Mesendoderm (in vitro differentiated cells): ENCODE data around the gene N4BP2L2.

Experiments used
- DNase-seq: peaks from one replicate; pipeline ENCODE4 v3.0.0; 2013
- H2AK5ac ChIP-seq: 2 replicates; pipeline ENCODE4 v1.6.1; 2013; ENCODE audit warnings: low read length, inconsistent platforms
- H2BK120ac ChIP-seq: 2 replicates; pipeline ENCODE4 v1.6.1; 2013; ENCODE audit warnings: low read depth, mild to moderate bottlenecking, low read length, moderate library complexity, mixed read lengths
- H2BK15ac ChIP-seq: replicated peaks from 2 replicates; pipeline ENCODE4 v1.6.1; 2013; ENCODE audit warnings: low read depth, mild to moderate bottlenecking, moderate library complexity
- H2BK5ac ChIP-seq: 2 replicates; pipeline ENCODE4 v1.6.1; 2013; ENCODE audit warnings: low read length, inconsistent platforms
- H3K18ac ChIP-seq: 2 replicates; pipeline ENCODE4 v1.6.1; 2013; ENCODE audit warnings: mild to moderate bottlenecking, low read length, mixed read lengths
- H3K23ac ChIP-seq: one replicate; pipeline ENCODE4 v1.6.1; 2013; ENCODE audit warnings: low read length
- H3K27ac ChIP-seq: 2 replicates; pipeline ENCODE4 v1.5.1; 2013; ENCODE audit warnings: low read depth, mild to moderate bottlenecking, inconsistent platforms, low read length, moderate library complexity
- H3K27me3 ChIP-seq: 2 replicates; pipeline ENCODE4 v1.6.1; 2013; ENCODE audit warnings: low read length, control low read depth, mild to moderate bottlenecking, inconsistent platforms; ENCODE audit not compliant: insufficient read depth, poor library complexity
- H3K36me3 ChIP-seq: 2 replicates; pipeline ENCODE4 v1.6.1; 2013; ENCODE audit warnings: low read length, inconsistent platforms; ENCODE audit not compliant: control insufficient read depth, insufficient read depth
- H3K4ac ChIP-seq: one replicate; pipeline ENCODE4 v1.6.1; 2013; ENCODE audit warnings: low read depth, mild to moderate bottlenecking, low read length, moderate library complexity
- H3K4me1 ChIP-seq: 2 replicates; pipeline ENCODE4 v1.6.1; 2013; ENCODE audit warnings: low read depth, low read length, inconsistent platforms; ENCODE audit not compliant: control insufficient read depth
- H3K4me2 ChIP-seq: 2 replicates; pipeline ENCODE4 v1.6.1; 2013; ENCODE audit warnings: low read length
- H3K4me3 ChIP-seq: 2 replicates; pipeline ENCODE4 v1.5.1; 2013; ENCODE audit warnings: mild to moderate bottlenecking, low read length
- H3K56ac ChIP-seq: one replicate; pipeline ENCODE4 v1.6.1; 2013; ENCODE audit warnings: low read length
- H3K79me1 ChIP-seq: 2 replicates; pipeline ENCODE4 v1.6.1; 2013; ENCODE audit warnings: low read length, inconsistent platforms
- H3K79me2 ChIP-seq: 2 replicates; pipeline ENCODE4 v1.6.1; 2013; ENCODE audit warnings: mild to moderate bottlenecking, low read length; ENCODE audit not compliant: control insufficient read depth, insufficient read depth
- H3K9ac ChIP-seq: 2 replicates; pipeline ENCODE4 v1.6.1; 2013; ENCODE audit warnings: low read length, inconsistent platforms
- H4K5ac ChIP-seq: one replicate; pipeline ENCODE4 v1.6.1; 2013; ENCODE audit warnings: low read length
- H4K8ac ChIP-seq: one replicate; pipeline ENCODE4 v1.6.1; 2013; ENCODE audit warnings: low read depth, mild to moderate bottlenecking, control low read depth, low read length, moderate library complexity
- WGBS: extraction: QIAGEN DNeasy Blood & Tissue Kit; methylation state at CpG from one replicate; pipeline ENCODE4 v1.1.7; 2013; ENCODE audit warnings: low lambda C conversion rate, missing lambda C conversion rate; ENCODE audit not compliant: insufficient coverage; ENCODE audit errors: extremely low coverage; 5-methylcytosine and 5-hydroxymethylcytosine counted together

Gene N4BP2L2

GRCh38 chr13:32555613-32556012 is 17.0 kb upstream of the N4BP2L2 start:
- Histone ChIP-seq H4K8ac (no peak overlapping the region), H3K4me2 (no peak overlapping the region), H3K4ac (no peak overlapping the region), H4K5ac (no peak overlapping the region), H2AK5ac (no peak overlapping the region), H3K56ac (no peak overlapping the region), H2BK5ac (no peak overlapping the region), H3K4me1 (no peaks in the 10 kb centered on the region), H3K27ac (no peak overlapping the region), H3K79me1 (no peaks in the 10 kb centered on the region), H3K36me3 (no peaks in the 10 kb centered on the region), H3K9ac (no peak overlapping the region), H3K79me2 (no peaks in the 10 kb centered on the region), H3K18ac (no peak overlapping the region), H3K23ac (no peak overlapping the region), H2BK15ac (no peak overlapping the region), H3K27me3 (no peaks in the 10 kb centered on the region), H3K4me3 (no peak overlapping the region), H2BK120ac (no peak overlapping the region)
- WGBS, result no CpG with 5 or more reads among the region's 2 CpGs
- DNase-seq, result no peak

GRCh38 chr13:32553720-32554119 is 15.1 kb upstream of the N4BP2L2 start:
- H2BK5ac ChIP-seq, result no peak overlapping the region
- H3K4ac ChIP-seq, result no peak overlapping the region
- H3K4me1 ChIP-seq, result no peaks in the 10 kb centered on the region

GRCh38 chr13:32549788-32550187 is 11.2 kb upstream of the N4BP2L2 start:
- H3K18ac ChIP-seq, result no peak overlapping the region
- H3K9ac ChIP-seq, result no peak overlapping the region
- H2BK120ac ChIP-seq, result no peak overlapping the region
- no peak overlapping the region for H3K4me3 ChIP-seq
- no peak overlapping the region for H3K27ac ChIP-seq
- H2BK5ac ChIP-seq, result no peak overlapping the region
- WGBS, result no CpG with 5 or more reads among the region's 3 CpGs
- H3K4ac ChIP-seq, result no peak overlapping the region
- H3K23ac ChIP-seq, result no peak overlapping the region
- no peak overlapping the region for H4K8ac ChIP-seq
- H2AK5ac ChIP-seq, result no peak overlapping the region
- H3K79me1 ChIP-seq, result no peaks in the 10 kb centered on the region
- no peak overlapping the region for H3K4me2 ChIP-seq
- no peaks in the 10 kb centered on the region for H3K4me1 ChIP-seq
- no peak overlapping the region for H2BK15ac ChIP-seq
- H3K56ac ChIP-seq, result no peak overlapping the region
- no peaks in the 10 kb centered on the region for H3K79me2 ChIP-seq
- no peak overlapping the region for H4K5ac ChIP-seq
- DNase-seq, result no peak
- H3K27me3 ChIP-seq, result no peaks in the 10 kb centered on the region
- H3K36me3 ChIP-seq, result no peaks in the 10 kb centered on the region

More at GRCh38 chr13:32553720-32554119, 15.1 kb upstream of the N4BP2L2 start:
- H3K23ac ChIP-seq, result no peak overlapping the region
- H3K56ac ChIP-seq, result no peak overlapping the region
- H2BK15ac ChIP-seq, result no peak overlapping the region
- H2AK5ac ChIP-seq, result no peak overlapping the region
- DNase-seq, result no peak
- no peak overlapping the region for H3K4me2 ChIP-seq
- H3K18ac ChIP-seq, result no peak overlapping the region
- WGBS, result no CpG with 5 or more reads among the region's 1 CpG
- H3K79me1 ChIP-seq, result no peaks in the 10 kb centered on the region
- H3K4me3 ChIP-seq, result no peak overlapping the region
- no peak overlapping the region for H4K8ac ChIP-seq
- H3K27ac ChIP-seq, result no peak overlapping the region
- H3K27me3 ChIP-seq, result no peaks in the 10 kb centered on the region
- H2BK120ac ChIP-seq, result no peak overlapping the region
- no peaks in the 10 kb centered on the region for H3K36me3 ChIP-seq
- H3K79me2 ChIP-seq, result no peaks in the 10 kb centered on the region
- H4K5ac ChIP-seq, result no peak overlapping the region
- no peak overlapping the region for H3K9ac ChIP-seq

GRCh38 chr13:32548837-32549236 is 10.2 kb upstream of the N4BP2L2 start:
- H3K56ac ChIP-seq, result no peak overlapping the region
- H3K27me3 ChIP-seq, result no peaks in the 10 kb centered on the region
- no peak overlapping the region for H3K4ac ChIP-seq
- no peaks in the 10 kb centered on the region for H3K79me2 ChIP-seq
- H3K4me2 ChIP-seq, result no peak overlapping the region
- no peak overlapping the region for H3K23ac ChIP-seq
- H2BK120ac ChIP-seq, result no peak overlapping the region
- no peak overlapping the region for H3K4me3 ChIP-seq
- H3K79me1 ChIP-seq, result no peaks in the 10 kb centered on the region
- no peak overlapping the region for H4K5ac ChIP-seq
- H3K4me1 ChIP-seq, result no peaks in the 10 kb centered on the region
- H4K8ac ChIP-seq, result no peak overlapping the region
- H3K27ac ChIP-seq, result no peak overlapping the region
- H3K9ac ChIP-seq, result no peak overlapping the region
- H2BK5ac ChIP-seq, result no peak overlapping the region
- H3K18ac ChIP-seq, result no peak overlapping the region
- DNase-seq, result no peak
- no peak overlapping the region for H2BK15ac ChIP-seq
- H2AK5ac ChIP-seq, result no peak overlapping the region
- no CpG with 5 or more reads among the region's 2 CpGs for WGBS
- H3K36me3 ChIP-seq, result no peaks in the 10 kb centered on the region

GRCh38 chr13:32545083-32545482 is 6.5 kb upstream of the N4BP2L2 start:
- no peak overlapping the region for H3K4me3 ChIP-seq
- H3K23ac ChIP-seq, result no peak overlapping the region
- H3K36me3 ChIP-seq, result no peaks in the 10 kb centered on the region
- no CpG with 5 or more reads among the region's 2 CpGs for WGBS
- DNase-seq, result no peak
- no peak overlapping the region for H4K5ac ChIP-seq
- H3K4me1 ChIP-seq, result no peaks in the 10 kb centered on the region
- H3K79me2 ChIP-seq, result no peaks in the 10 kb centered on the region
- H3K27me3 ChIP-seq, result no peaks in the 10 kb centered on the region
- H3K56ac ChIP-seq, result no peak overlapping the region
- H2BK120ac ChIP-seq, result no peak overlapping the region
- no peak overlapping the region for H2BK5ac ChIP-seq
- H3K9ac ChIP-seq, result no peak overlapping the region
- H4K8ac ChIP-seq, result no peak overlapping the region
- no peak overlapping the region for H3K18ac ChIP-seq
- no peak overlapping the region for H3K4me2 ChIP-seq
- H2AK5ac ChIP-seq, result no peak overlapping the region
- H3K4ac ChIP-seq, result no peak overlapping the region
- H3K79me1 ChIP-seq, result no peaks in the 10 kb centered on the region
- H2BK15ac ChIP-seq, result no peak overlapping the region
- no peak overlapping the region for H3K27ac ChIP-seq

GRCh38 chr13:32542221-32542620 is 3.6 kb upstream of the N4BP2L2 start:
- Histone ChIP-seq H4K5ac (no peak overlapping the region), H4K8ac (no peak overlapping the region), H3K4me3 (no peak overlapping the region), H2BK5ac (no peak overlapping the region), H3K23ac (no peak overlapping the region), H3K79me2 (peaks cover 8% of the 10 kb centered on the region), H2BK120ac (no peak overlapping the region), H3K4me1 (peaks cover 2% of the 10 kb centered on the region), H3K27me3 (no peaks in the 10 kb centered on the region), H3K18ac (no peak overlapping the region), H2AK5ac (no peak overlapping the region), H3K9ac (no peak overlapping the region), H3K27ac (no peak overlapping the region), H3K56ac (no peak overlapping the region), H3K4ac (no peak overlapping the region), H2BK15ac (no peak overlapping the region), H3K36me3 (no peaks in the 10 kb centered on the region), H3K79me1 (peaks cover 3% of the 10 kb centered on the region), H3K4me2 (no peak overlapping the region)
- whole genome bisulfite sequencing, result no CpG with 5 or more reads among the region's 2 CpGs
- no peak for DNase-seq
